CD4-positive, CD25-positive, alpha-beta regulatory T cell (primary cell): ENCODE measurements around the gene PCNT. TPM values are rescaled to one million over a fixed set of nuclear protein-coding genes. Genes with fewer than 3 reads are reported as not detected.
"Not testable (repeated sequence)": the region's sequence is repeated elsewhere in the genome, so short reads cannot be mapped to it uniquely, and the experiment has no call there.

ENCODE experiments used
- ATAC-seq, 2 donors: fragments of 150-1000 bp; cut with Tn5 transposase; one replicate each; pipeline ENCODE4 v1.10.0; 2021; ENCODE audit warnings: low read depth in 2 of 2, moderate number of reproducible peaks in 2 of 2, moderate library complexity in 1 of 2
- DNase-seq, 3 donors: peaks; one replicate each; pipeline versions ENCODE4 v3.0.0 to v3.0.0-alpha.2; 2012 to 2022; ENCODE audit warnings: mixed read lengths in 1 of 3
- H3K27ac ChIP-seq: one replicate; pipeline ENCODE4 v1.7.0; 2013; ENCODE audit warnings: mild to moderate bottlenecking, low read length; ENCODE audit not compliant: insufficient read depth, poor library complexity, severe bottlenecking
- H3K27me3 ChIP-seq: one replicate; pipeline ENCODE4 v1.7.0; 2013; ENCODE audit warnings: low read length; ENCODE audit not compliant: control insufficient read depth, insufficient read depth
- H3K36me3 ChIP-seq: one replicate; pipeline ENCODE4 v1.7.0; 2013; ENCODE audit warnings: mild to moderate bottlenecking, low read length, moderate library complexity; ENCODE audit not compliant: control insufficient read depth, insufficient read depth
- H3K4me1 ChIP-seq: 2 replicates; pipeline ENCODE4 v1.7.0; 2013; ENCODE audit warnings: mild to moderate bottlenecking, low read length; ENCODE audit not compliant: insufficient read depth, control insufficient read depth, poor library complexity, severe bottlenecking
- H3K4me3 ChIP-seq: one replicate; pipeline ENCODE4 v1.7.0; 2013; ENCODE audit warnings: low read depth, mild to moderate bottlenecking, low read length, moderate library complexity
- H3K9me3 ChIP-seq, 2 experiments: 1 replicate in 1 of 2; 2 replicates in 1 of 2; pipeline ENCODE4 v1.7.0; 2013; ENCODE audit warnings: low read length in 2 of 2, mild to moderate bottlenecking in 1 of 2, moderate library complexity in 1 of 2; ENCODE audit not compliant: control insufficient read depth in 2 of 2
- H3K27ac Mint-ChIP-seq, 3 donors: one replicate each; pipeline ENCODE4 v1.8.0; 2020 to 2022; ENCODE audit warnings: mild to moderate bottlenecking in 3 of 3, mixed read lengths in 3 of 3, moderate library complexity in 2 of 3
- H3K27me3 Mint-ChIP-seq: one replicate; pipeline ENCODE4 v1.8.0; 2022; ENCODE audit warnings: mild to moderate bottlenecking, mixed read lengths
- H3K36me3 Mint-ChIP-seq: one replicate; pipeline ENCODE4 v1.8.0; 2020; ENCODE audit warnings: mixed read lengths
- H3K4me1 Mint-ChIP-seq, 4 donors: one replicate each; pipeline ENCODE4 v1.8.0; 2020 to 2022; ENCODE audit warnings: mixed read lengths in 4 of 4, mild to moderate bottlenecking in 1 of 4
- H3K4me3 Mint-ChIP-seq, 4 donors: one replicate each; pipeline ENCODE4 v1.8.0; 2020 to 2022; ENCODE audit warnings: mild to moderate bottlenecking in 4 of 4, mixed read lengths in 4 of 4, moderate library complexity in 3 of 4
- H3K9me3 Mint-ChIP-seq, 7 donors: one replicate each; pipeline ENCODE4 v1.8.0; 2020 to 2022; ENCODE audit warnings: mixed read lengths in 7 of 7, mild to moderate bottlenecking in 3 of 7, moderate library complexity in 2 of 7
- polyA plus RNA-seq, 4 donors: library from polyadenylated mRNA; unstranded; fragments of 300-500 nt; fragmentation: Illumina TruSeq; gene quantifications; one replicate each; pipeline ENCODE4 v1.2.3, GENCODE V29; 2021
- total RNA-seq: library from RNA; stranded (reverse); gene quantifications from one replicate; pipeline ENCODE4 v1.2.3, GENCODE V29; 2022

The PCNT gene
- total and polyA plus RNA-seq, 5 donors from 2014 or later, result 5.3 to 64.5 (median 10.5) TPM

- H3K36me3 ChIP-seq, result peaks cover 56% of the 10 kb centered on the region
- Mint-ChIP-seq H3K9me3 (peaks cover 0 to 1% (median 0%) of the 10 kb centered on the region in 7 donors), H3K4me3 (no peak overlapping the region), H3K27me3 (no peaks in the 10 kb centered on the region), H3K4me1 (no peaks in the 10 kb centered on the region), H3K36me3 (peaks cover 31% of the 10 kb centered on the region), H3K27ac (no peak overlapping the region)
- no peaks in the 10 kb centered on the region for H3K27me3 ChIP-seq
- H3K4me1 ChIP-seq, result no peaks in the 10 kb centered on the region
- no peak for DNase-seq
- no peak overlapping the region for H3K4me3 ChIP-seq
- no peak overlapping the region for H3K27ac ChIP-seq
- H3K9me3 ChIP-seq, result no peaks in the 10 kb centered on the region
- ATAC-seq, result no peak
Observed at GRCh38 chr21:46397993-46398392, 74.0 kb downstream of the PCNT start.

GRCh38 chr21:46399129-46399528 lies 75.2 kb downstream of the PCNT start:
- Histone ChIP-seq H3K36me3 (peaks cover 55% of the 10 kb centered on the region), H3K4me1 (no peaks in the 10 kb centered on the region), H3K4me3 (no peak overlapping the region), H3K27ac (no peak overlapping the region), H3K27me3 (no peaks in the 10 kb centered on the region), H3K9me3 (no peaks in the 10 kb centered on the region)
- peaks cover 36% of the 10 kb centered on the region for H3K36me3 Mint-ChIP-seq
- DNase-seq, result no peak
- no peaks in the 10 kb centered on the region for H3K27me3 Mint-ChIP-seq
- H3K4me1 Mint-ChIP-seq, result no peaks in the 10 kb centered on the region
- no peak for ATAC-seq
- peaks cover 0 to 1% (median 0%) of the 10 kb centered on the region in 7 donors for H3K9me3 Mint-ChIP-seq
- peak overlapping the region in 2 of 3 donors; percentile 8 to 65 for H3K27ac Mint-ChIP-seq
- H3K4me3 Mint-ChIP-seq, result no peak overlapping the region

- peaks cover 55% of the 10 kb centered on the region for H3K36me3 ChIP-seq
- H3K27me3 ChIP-seq, result no peaks in the 10 kb centered on the region
- H3K27ac Mint-ChIP-seq, result peak overlapping the region in 2 of 3 donors; percentile 65 to 78
- H3K36me3 Mint-ChIP-seq, result peaks cover 34% of the 10 kb centered on the region
- no peaks in the 10 kb centered on the region for H3K27me3 Mint-ChIP-seq
- ATAC-seq, result no peak
- H3K4me3 Mint-ChIP-seq, result no peak overlapping the region
- no peak for DNase-seq
- no peak overlapping the region for H3K27ac ChIP-seq
- no peaks in the 10 kb centered on the region for H3K9me3 ChIP-seq
- H3K4me1 Mint-ChIP-seq, result no peaks in the 10 kb centered on the region
- no peak overlapping the region for H3K4me3 ChIP-seq
- H3K9me3 Mint-ChIP-seq, result peaks cover 0 to 1% (median 0%) of the 10 kb centered on the region in 7 donors
- no peaks in the 10 kb centered on the region for H3K4me1 ChIP-seq
Observed at GRCh38 chr21:46399686-46400085, 75.7 kb downstream of the PCNT start.

GRCh38 chr21:46401186-46401910 lies 77.4 kb downstream of the PCNT start:
- Histone ChIP-seq H3K36me3 (peaks cover 52% of the 10 kb centered on the region), H3K27me3 (no peaks in the 10 kb centered on the region), H3K4me1 (no peaks in the 10 kb centered on the region), H3K9me3 (no peaks in the 10 kb centered on the region), H3K4me3 (no peak overlapping the region), H3K27ac (no peak overlapping the region)
- H3K36me3 Mint-ChIP-seq, result peaks cover 38% of the 10 kb centered on the region
- H3K27me3 Mint-ChIP-seq, result no peaks in the 10 kb centered on the region
- no peak for DNase-seq
- H3K9me3 Mint-ChIP-seq, result peaks cover 0 to 1% (median 0%) of the 10 kb centered on the region in 7 donors
- no peaks in the 10 kb centered on the region for H3K4me1 Mint-ChIP-seq
- ATAC-seq, result no peak
- no peak overlapping the region for H3K27ac Mint-ChIP-seq
- H3K4me3 Mint-ChIP-seq, result no peak overlapping the region

- Histone ChIP-seq H3K27ac (no peak overlapping the region), H3K9me3 (no peaks in the 10 kb centered on the region), H3K4me1 (no peaks in the 10 kb centered on the region), H3K4me3 (no peak overlapping the region), H3K27me3 (no peaks in the 10 kb centered on the region), H3K36me3 (peaks cover 52% of the 10 kb centered on the region)
- H3K36me3 Mint-ChIP-seq, result peaks cover 37% of the 10 kb centered on the region
- no peaks in the 10 kb centered on the region for H3K27me3 Mint-ChIP-seq
- DNase-seq, result no peak
- no peak overlapping the region for H3K27ac Mint-ChIP-seq
- H3K4me3 Mint-ChIP-seq, result no peak overlapping the region
- no peak for ATAC-seq
- peaks cover 0 to 1% (median 0%) of the 10 kb centered on the region in 7 donors for H3K9me3 Mint-ChIP-seq
- no peaks in the 10 kb centered on the region for H3K4me1 Mint-ChIP-seq
Observed at GRCh38 chr21:46402421-46402820, 78.5 kb downstream of the PCNT start.

GRCh38 chr21:46403234-46403811 lies 79.4 kb downstream of the PCNT start:
- H3K4me3 ChIP-seq, H3K9me3 ChIP-seq, H3K27me3 Mint-ChIP-seq, H3K27me3 ChIP-seq, H3K4me1 ChIP-seq, H3K4me1 Mint-ChIP-seq, ATAC-seq, H3K9me3 Mint-ChIP-seq, DNase-seq, H3K4me3 Mint-ChIP-seq, H3K27ac ChIP-seq: not testable (repeated sequence)
- H3K36me3 ChIP-seq, result peaks cover 48% of the 10 kb centered on the region
- Mint-ChIP-seq H3K27ac (peak overlapping the region in 1 of 3 donors; percentile 42), H3K36me3 (peaks cover 35% of the 10 kb centered on the region)

DNA sequence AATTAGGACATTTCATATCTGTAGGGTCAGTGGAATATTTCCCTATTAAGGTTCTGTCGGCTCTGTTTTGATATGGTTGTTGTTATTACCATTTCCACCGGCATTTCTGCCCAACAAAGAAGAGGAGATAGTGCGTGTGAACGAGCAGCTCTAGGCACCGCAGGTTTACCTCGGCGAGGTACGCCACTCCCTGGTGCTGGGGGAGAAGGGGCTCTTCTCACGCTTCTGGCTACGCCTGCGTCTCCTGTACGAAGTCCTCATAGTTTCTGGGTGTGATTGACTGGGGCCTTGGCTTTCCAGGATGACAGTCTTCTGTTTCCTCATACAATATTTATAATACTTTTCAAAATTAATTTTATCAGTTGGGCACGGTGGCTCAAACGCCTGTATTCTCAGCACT lies 80.3 kb downstream of the PCNT start:
- no peaks in the 10 kb centered on the region for H3K4me1 ChIP-seq
- no peaks in the 10 kb centered on the region for H3K27me3 ChIP-seq
- no peaks in the 10 kb centered on the region for H3K4me1 Mint-ChIP-seq
- H3K4me3 ChIP-seq, result no peak overlapping the region
- H3K36me3 ChIP-seq, result peaks cover 43% of the 10 kb centered on the region
- DNase-seq (no peak), ATAC-seq (no peak)
- H3K27ac Mint-ChIP-seq, result no peak overlapping the region
- H3K27ac ChIP-seq, result no peak overlapping the region
- H3K9me3 Mint-ChIP-seq, result peaks cover 0 to 1% (median 0%) of the 10 kb centered on the region in 7 donors
- H3K36me3 Mint-ChIP-seq, result peaks cover 32% of the 10 kb centered on the region
- H3K4me3 Mint-ChIP-seq, result no peak overlapping the region
- H3K27me3 Mint-ChIP-seq, result no peaks in the 10 kb centered on the region
- H3K9me3 ChIP-seq, result no peaks in the 10 kb centered on the region

DNA sequence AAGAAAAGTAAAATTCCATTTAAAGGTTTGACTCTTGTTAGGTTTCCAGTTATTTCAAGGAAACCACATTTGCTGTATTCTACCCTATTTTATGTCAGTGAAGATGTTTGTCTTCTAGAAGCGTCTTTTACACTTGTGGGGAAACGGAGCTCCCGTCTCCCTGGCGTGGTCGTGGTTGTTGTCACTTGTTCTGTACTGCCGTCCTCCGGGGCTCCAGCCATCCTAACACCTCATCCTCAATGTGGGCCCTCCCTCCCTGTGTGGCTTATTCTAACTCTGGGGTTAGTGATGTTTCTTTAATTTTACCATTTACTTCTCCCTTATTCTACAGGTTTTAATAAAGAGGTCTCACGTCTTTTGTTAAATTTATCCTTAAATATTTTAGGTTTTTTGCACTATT lies 82.0 kb downstream of the PCNT start:
- Histone ChIP-seq H3K27me3 (no peaks in the 10 kb centered on the region), H3K4me1 (no peaks in the 10 kb centered on the region), H3K27ac (no peak overlapping the region), H3K9me3 (no peaks in the 10 kb centered on the region), H3K4me3 (no peak overlapping the region), H3K36me3 (peaks cover 34% of the 10 kb centered on the region)
- H3K9me3 Mint-ChIP-seq, result peaks cover 0 to 1% (median 0%) of the 10 kb centered on the region in 7 donors
- H3K36me3 Mint-ChIP-seq, result peaks cover 25% of the 10 kb centered on the region
- no peaks in the 10 kb centered on the region for H3K27me3 Mint-ChIP-seq
- no peak overlapping the region for H3K4me3 Mint-ChIP-seq
- H3K4me1 Mint-ChIP-seq, result no peaks in the 10 kb centered on the region
- peak overlapping the region in 1 of 3 donors; percentile 31 for H3K27ac Mint-ChIP-seq
- DNase-seq (no peak), ATAC-seq (no peak)
